Coronary artery (tissue), 2 donors: Measurements from ENCODE around the gene MMP14.

Source experiments
- DNase-seq: peaks from one replicate; pipeline ENCODE4 v3.0.0-alpha.2; 2017; ENCODE audit warnings: low spot score
- H3K27ac ChIP-seq, 2 donors: fragments of 200-600 bp; sonication (generic); one replicate each; pipeline ENCODE4 v1.5.1; 2016 to 2019
- H3K4me3 ChIP-seq: fragments of 200-600 bp; sonication (generic); 2 replicates; pipeline ENCODE4 v1.5.1; 2016; ENCODE audit warnings: mild to moderate bottlenecking, moderate library complexity
- TF ChIP-seq, protein P1 (sequence below): fragments of 200-600 bp; sonication (generic); IDR thresholded peaks from one replicate; pipeline ENCODE4 v1.5.1; 2019; ENCODE audit warnings: antibody characterized with exemption

Gene MMP14

DNA sequence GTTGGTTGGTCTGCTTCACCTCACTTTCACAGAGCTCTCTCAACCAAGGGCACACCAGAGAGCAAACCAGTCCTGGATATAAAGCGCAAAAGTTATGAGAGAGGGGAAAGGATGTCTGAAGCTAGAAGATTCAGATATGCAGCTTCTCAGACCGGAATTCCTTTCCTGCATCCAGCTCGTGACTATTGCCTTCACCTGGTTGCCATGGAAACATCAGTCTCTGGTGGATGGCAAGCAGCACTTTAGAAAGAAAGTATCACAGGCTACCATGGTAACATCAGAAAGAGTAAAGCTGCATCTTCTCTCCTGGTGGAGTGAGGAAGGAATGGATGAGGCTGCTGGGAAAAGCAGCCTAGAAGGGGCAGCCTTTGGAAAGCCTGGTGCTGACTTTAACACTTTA is 60.4 kb downstream of the MMP14 start:
- Histone ChIP-seq H3K27ac (no peak overlapping the region), H3K4me3 (no peak overlapping the region)
- DNase-seq = no peak
- TF ChIP-seq, protein P1, sequence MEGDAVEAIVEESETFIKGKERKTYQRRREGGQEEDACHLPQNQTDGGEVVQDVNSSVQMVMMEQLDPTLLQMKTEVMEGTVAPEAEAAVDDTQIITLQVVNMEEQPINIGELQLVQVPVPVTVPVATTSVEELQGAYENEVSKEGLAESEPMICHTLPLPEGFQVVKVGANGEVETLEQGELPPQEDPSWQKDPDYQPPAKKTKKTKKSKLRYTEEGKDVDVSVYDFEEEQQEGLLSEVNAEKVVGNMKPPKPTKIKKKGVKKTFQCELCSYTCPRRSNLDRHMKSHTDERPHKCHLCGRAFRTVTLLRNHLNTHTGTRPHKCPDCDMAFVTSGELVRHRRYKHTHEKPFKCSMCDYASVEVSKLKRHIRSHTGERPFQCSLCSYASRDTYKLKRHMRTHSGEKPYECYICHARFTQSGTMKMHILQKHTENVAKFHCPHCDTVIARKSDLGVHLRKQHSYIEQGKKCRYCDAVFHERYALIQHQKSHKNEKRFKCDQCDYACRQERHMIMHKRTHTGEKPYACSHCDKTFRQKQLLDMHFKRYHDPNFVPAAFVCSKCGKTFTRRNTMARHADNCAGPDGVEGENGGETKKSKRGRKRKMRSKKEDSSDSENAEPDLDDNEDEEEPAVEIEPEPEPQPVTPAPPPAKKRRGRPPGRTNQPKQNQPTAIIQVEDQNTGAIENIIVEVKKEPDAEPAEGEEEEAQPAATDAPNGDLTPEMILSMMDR = no peak

DNA sequence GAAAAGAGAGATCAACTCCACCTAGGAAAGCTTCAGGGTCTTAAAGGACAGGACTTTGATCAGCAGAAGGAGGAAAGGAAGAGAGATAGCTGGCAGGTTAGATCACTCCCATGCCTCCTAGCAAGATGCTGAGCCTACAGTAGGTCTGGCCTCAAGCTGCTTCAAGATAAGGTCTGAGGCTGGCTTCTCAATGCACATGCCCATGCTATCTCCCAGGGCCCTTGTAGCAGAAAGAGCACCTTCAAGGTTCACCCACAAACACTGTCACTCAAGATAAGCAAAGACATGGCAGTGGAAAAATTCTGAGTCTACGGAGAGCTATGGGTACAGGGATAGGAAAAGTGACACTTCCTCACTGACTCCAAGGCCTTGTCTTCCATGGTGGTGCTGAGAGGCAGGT is 61.0 kb downstream of the MMP14 start:
- H3K4me3 ChIP-seq = no peak overlapping the region
- DNase-seq = no peak
- TF ChIP-seq, protein P1 = no peak
- H3K27ac ChIP-seq = no peak overlapping the region
